SK-MEL-5 (cell line): ENCODE results near the gene ZNF428. TPM values are rescaled to one million over a fixed set of nuclear protein-coding genes. Genes with fewer than 3 reads are reported as not detected.
"Not testable (repeated sequence)": the region's sequence is repeated elsewhere in the genome, so short reads cannot be mapped to it uniquely, and the experiment has no call there.

ENCODE experiments used
- DNase-seq: peaks from one replicate; pipeline ENCODE4 v3.0.0-alpha.2; 2016; ENCODE audit warnings: low read depth, low spot score
- in situ Hi-C: cut with HindIII; loops from 2 replicates; pipeline ENCODE4 v1.10.0; 2016; ENCODE audit warnings: low sequenced_read_pairs, high pct_unique_total_duplicates, low pct_unique_long_range_greater_than_20kb
- polyA plus RNA-seq, 2 experiments: library from polyadenylated mRNA; depleted of rRNA; stranded (reverse); fragments of >200 nt; gene quantifications; 2 replicates each; pipeline ENCODE4 v1.2.3, GENCODE V29; 2015
- total RNA-seq: library from RNA; depleted of rRNA; stranded (reverse); fragments of >200 nt; shearing (Covaris generic); gene quantifications from 2 replicates; pipeline ENCODE4 v1.2.3, GENCODE V29; 2014; rRNA removed

The ZNF428 gene
- 44.6 and 47.2 TPM in 2 replicates for total RNA-seq
- 38.7 and 41.8 TPM in 2 replicates for polyA plus RNA-seq (2015; cell fraction: cytosol; rRNA removed)
- 12.6 and 16.9 TPM in 2 replicates for polyA plus RNA-seq (2015; cell fraction: nucleus; rRNA removed)

- in situ Hi-C loops = no loop called here
- peak; percentile 82 for DNase-seq
These were observed at the start of gene ZNF428 for GRCh38 chr19:43619262-43620060. ZNF428 (minus strand) TSS chr19:43619629; CDS start chr19:43614304, 5,325 bp downstream.

- peak; percentile 93 for DNase-seq
- in situ Hi-C loops = no loop called here
These were observed 49.1 kb upstream of the ZNF428 start for GRCh38 chr19:43668406-43669109.

- DNase-seq = no peak
These were observed 48.5 kb upstream of the ZNF428 start for GRCh38 chr19:43667876-43668405.

GRCh38 chr19:43667126-43667875 lies 47.9 kb upstream of the ZNF428 start:
- in situ Hi-C loops = no loop called here
- no peak for DNase-seq

More at GRCh38 chr19:43667876-43668405, 48.5 kb upstream of the ZNF428 start:
- in situ Hi-C loops = no loop called here

- DNase-seq = no peak
- in situ Hi-C loops = no loop called here
These were observed 44.6 kb upstream of the ZNF428 start for GRCh38 chr19:43664018-43664417.

GRCh38 chr19:43662487-43662886 lies 43.1 kb upstream of the ZNF428 start:
- in situ Hi-C loops = no loop called here
- peak; percentile 57 for DNase-seq

- in situ Hi-C loops = no loop called here
- DNase-seq = no peak
These were observed 41.5 kb upstream of the ZNF428 start for GRCh38 chr19:43660971-43661360.

- no peak for DNase-seq
- in situ Hi-C loops = no loop called here
These were observed 41.0 kb upstream of the ZNF428 start for GRCh38 chr19:43660301-43660970.

GRCh38 chr19:43658494-43658893 lies 39.1 kb upstream of the ZNF428 start:
- in situ Hi-C loops = no loop called here
- DNase-seq = no peak

GRCh38 chr19:43658001-43658400 lies 38.6 kb upstream of the ZNF428 start:
- DNase-seq = no peak
- in situ Hi-C loops = no loop called here

- no peak for DNase-seq
- in situ Hi-C loops = no loop called here
These were observed 37.0 kb upstream of the ZNF428 start for GRCh38 chr19:43656436-43656835.

- no peak for DNase-seq
- in situ Hi-C loops = no loop called here
These were observed 33.1 kb upstream of the ZNF428 start for GRCh38 chr19:43652546-43652874.

- in situ Hi-C loops = no loop called here
- DNase-seq = peak; percentile 82
These were observed 32.5 kb upstream of the ZNF428 start for GRCh38 chr19:43651758-43652545.

GRCh38 chr19:43650276-43650675 lies 30.8 kb upstream of the ZNF428 start:
- in situ Hi-C loops = not testable (repeated sequence)

GRCh38 chr19:43649514-43649913 lies 30.1 kb upstream of the ZNF428 start:
- in situ Hi-C loops = no loop called here

More at GRCh38 chr19:43650276-43650675, 30.8 kb upstream of the ZNF428 start:
- DNase-seq = not testable (repeated sequence)

GRCh38 chr19:43648633-43649032 lies 29.2 kb upstream of the ZNF428 start:
- in situ Hi-C loops = no loop called here
- no peak for DNase-seq

More at GRCh38 chr19:43649514-43649913, 30.1 kb upstream of the ZNF428 start:
- no peak for DNase-seq

- in situ Hi-C loops = no loop called here
- DNase-seq = no peak
These were observed 24.8 kb upstream of the ZNF428 start for GRCh38 chr19:43644181-43644580.
